DMS53 treated with DMSO at 0.1 percent for 48 hours (cell line): ENCODE data around the gene BTLA.
"Not testable (repeated sequence)": the region's sequence is repeated elsewhere in the genome, so short reads cannot be mapped to it uniquely, and the experiment has no call there.

Source experiments
- DNase-seq: peaks from one replicate; lab custom pipeline; 2025; ENCODE audit not compliant: unreplicated experiment; lab: John Stamatoyannopoulos, UW

Gene BTLA

GRCh38 chr3:112492124-112492523 lies 7.1 kb downstream of the BTLA start:
- no peak for DNase-seq

DNA sequence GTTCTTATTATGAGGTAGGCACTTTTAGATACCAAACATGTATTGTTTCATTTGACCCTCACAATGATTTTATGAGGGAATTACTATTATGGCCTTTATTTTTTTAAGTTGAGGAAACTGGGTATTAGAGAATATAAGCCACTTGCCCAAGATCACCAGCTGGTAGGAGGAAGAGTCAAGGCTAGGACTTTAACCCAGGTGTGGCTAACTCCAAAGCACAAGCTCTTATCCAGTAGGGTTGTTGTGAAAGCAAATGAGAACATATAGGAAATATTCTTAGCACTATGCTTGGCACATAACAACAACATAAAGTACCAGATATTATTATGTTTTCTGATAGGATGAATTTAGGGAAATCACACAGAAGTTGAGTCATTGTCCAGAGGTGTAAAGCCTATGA lies 7.9 kb downstream of the BTLA start:
- DNase-seq: no peak

DNA sequence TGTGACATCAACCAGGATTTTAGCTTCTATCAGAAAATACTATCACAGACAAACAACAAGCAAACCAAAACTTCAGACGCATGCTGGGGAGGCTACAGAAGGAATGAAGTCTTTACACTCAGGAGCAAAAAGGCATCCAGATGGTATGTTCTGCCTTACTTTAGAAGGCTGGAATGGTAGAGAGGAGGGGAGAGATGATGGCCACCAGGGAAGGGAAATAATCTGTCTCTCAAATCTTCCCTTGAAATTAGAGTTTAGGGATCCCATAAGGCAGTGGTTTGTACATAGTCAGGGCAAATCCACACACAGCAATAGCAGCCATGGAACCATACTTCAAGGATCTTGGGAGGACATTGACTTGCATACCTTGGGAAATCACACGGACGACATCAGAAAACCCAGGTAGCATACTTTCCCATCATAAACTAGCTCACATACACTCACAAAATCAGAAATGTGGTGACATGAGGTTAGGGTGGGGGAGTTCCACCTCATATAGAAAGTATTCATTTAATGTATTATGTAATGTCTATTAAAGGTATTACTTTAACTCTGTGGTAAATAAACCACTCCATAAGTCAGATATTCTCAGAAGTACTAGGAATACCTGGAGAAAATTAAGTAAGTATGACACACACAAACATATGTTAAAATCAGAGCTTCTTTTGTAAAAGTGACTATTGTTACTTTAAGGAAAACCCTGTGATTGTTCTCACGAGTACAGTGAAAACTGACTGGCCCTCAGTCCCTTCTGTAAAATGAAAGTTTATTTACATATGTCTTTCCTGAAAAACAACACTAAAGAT lies 9.4 kb downstream of the BTLA start:
- DNase-seq: no peak

DNA sequence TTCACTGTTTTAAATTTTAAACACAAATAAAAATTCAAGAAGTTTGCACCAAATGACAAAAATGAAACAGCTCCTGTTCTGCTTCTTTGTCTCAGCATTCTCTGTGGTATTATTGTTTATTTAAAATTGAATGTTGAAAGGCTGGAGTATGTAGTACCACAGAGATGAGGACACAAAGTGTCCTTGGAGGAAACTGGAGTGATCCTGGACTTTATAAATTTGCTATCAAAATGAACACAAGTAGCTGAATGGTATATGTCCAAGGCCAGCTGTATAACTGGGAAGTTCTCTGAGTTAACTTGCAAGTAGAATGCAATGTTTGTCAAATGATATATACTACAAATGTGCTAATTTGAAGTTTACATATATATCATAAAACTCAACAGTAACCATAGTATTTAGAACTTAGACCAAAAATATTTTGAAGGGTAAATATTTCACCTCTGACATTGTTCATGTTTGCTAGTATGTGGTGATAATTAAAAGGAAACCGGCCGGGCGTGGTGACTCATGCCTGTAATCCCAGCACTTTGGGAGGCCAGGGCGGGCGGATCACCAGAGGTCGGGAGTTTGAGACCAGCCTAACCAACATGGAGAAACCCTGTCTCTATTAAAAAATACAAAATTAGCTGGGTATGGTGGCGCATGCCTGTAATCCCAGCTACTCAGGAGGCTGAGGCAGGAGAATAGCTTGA lies 12.3 kb downstream of the BTLA start:
- no peak for DNase-seq

DNA sequence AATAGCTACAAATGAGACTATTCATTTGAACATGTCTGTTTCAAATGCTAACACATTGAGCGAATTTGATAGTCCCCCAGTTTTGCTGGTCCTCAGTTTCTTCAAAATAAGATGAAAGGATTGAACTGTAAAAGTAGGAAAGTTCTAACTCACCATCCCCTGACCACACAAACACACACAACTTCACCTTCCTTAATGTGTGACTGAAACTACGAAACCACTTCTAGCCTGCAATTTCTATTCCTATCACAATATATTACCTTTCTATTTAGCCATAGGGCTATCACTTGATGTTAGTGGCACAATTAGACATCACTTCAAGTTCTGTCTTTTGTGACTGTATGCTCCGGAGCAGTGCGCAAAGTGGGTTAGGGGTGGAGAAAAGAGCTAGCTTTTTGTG lies 14.9 kb downstream of the BTLA start:
- DNase-seq: no peak

DNA sequence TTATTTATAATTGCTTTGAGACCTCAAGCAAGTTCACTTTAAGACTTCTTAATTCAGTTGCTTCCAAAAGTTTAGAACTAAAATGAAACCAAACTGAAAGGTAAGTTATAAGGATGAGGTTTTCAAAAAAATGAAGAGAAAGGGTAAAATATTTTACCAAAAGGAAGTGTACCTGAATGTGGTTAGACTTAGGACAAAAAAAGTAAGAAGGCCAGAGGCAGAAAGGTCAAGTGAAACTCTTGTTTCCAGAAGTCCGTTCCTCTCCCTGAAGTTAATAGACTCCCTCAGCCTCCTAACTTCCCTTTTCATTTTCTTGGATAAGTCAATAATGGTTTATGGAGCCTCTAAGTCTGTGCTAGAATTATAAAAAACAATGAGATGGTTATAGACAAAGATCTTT lies 16.6 kb downstream of the BTLA start:
- no peak for DNase-seq

- no peak for DNase-seq
Measured at GRCh38 chr3:112481302-112481721, 18.0 kb downstream of the BTLA start.

GRCh38 chr3:112477891-112478290 lies 21.4 kb downstream of the BTLA start:
- no peak for DNase-seq

- DNase-seq: no peak
Measured at GRCh38 chr3:112476346-112476745, 22.9 kb downstream of the BTLA start.

DNA sequence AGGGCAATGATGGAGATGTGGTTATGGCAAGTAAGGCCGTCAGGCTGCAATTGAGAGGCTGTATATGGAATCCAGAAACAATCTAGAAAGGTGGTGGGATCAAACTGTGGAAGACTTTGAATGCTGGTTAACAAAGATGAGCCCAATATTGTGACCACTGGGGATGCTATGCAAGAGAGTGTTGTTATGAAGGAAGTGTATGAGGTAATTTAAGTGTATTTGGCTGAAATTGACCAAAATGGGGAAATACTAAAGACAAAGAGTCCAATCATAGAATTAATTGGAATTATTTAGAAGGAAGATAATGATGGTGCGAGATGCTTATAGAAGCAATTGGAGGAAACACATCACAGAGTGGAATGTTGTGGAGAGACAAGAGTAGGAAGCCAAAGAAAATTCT lies 24.5 kb downstream of the BTLA start:
- no peak for DNase-seq

- no peak for DNase-seq
Measured at GRCh38 chr3:112472691-112473090, 26.6 kb downstream of the BTLA start.

- DNase-seq: no peak
Measured at GRCh38 chr3:112471596-112472325, 27.5 kb downstream of the BTLA start.

DNA sequence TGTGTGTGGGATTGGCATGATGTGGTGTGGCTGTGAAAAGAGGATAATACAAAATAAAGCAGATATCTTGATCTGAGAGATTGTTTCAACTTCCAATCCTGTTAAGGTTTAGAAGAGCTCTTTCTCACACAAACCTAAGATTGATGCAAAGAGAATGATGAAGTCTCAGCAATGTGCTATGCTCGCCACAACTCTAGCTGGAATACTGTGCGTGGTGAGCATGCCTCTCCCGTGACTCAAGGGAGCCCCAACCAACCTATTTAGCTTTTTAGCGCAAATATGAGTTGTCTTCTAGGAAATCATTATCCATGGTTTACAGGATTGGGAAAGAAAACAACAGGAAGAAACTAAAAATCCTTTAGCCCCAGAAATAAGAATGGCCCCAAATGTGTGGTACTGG lies 28.5 kb downstream of the BTLA start:
- no peak for DNase-seq

GRCh38 chr3:112469671-112470070 lies 29.6 kb downstream of the BTLA start:
- DNase-seq: no peak

DNA sequence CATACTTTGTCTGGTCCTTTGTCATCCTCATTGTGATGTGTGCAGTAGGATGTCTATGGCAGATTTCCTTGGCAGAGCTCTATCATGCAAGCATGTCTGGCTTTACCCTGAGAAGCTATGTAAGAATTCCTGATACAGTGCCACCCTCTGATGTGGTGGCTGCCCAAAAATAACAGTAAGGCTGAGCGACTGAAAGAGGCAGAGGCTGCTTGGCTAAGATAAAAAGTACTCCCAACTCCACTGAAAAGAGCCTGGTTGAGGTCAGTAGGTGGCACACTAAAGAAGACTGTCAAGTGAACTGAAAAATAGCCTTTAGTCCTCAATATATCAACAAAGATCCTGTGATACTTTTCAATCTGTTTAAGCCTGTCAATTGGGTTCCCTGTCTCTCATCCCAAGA lies 31.7 kb downstream of the BTLA start:
- DNase-seq: no peak

DNA sequence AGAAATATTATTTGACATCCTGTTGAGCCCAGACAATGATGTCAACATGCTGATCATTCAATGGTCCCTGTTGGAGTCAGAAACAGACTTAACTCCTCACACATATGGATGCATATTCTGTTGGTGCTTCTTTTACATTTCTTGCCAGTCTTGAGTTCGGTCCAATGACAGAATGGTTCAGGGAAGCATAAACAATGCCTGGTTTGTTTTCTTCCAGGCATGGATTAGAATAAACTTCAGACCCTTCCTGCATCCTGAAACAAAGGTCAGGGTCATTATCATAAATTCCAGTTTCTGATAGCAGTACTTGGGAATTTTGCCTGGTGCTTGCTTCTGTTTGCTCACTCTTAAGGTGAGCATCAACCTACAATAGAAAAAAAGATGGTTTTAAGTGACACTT lies 33.3 kb downstream of the BTLA start:
- DNase-seq: no peak

GRCh38 chr3:112464264-112464663 lies 35.0 kb downstream of the BTLA start:
- DNase-seq: no peak

- no peak for DNase-seq
Measured at GRCh38 chr3:112463250-112463649, 36.0 kb downstream of the BTLA start.

DNA sequence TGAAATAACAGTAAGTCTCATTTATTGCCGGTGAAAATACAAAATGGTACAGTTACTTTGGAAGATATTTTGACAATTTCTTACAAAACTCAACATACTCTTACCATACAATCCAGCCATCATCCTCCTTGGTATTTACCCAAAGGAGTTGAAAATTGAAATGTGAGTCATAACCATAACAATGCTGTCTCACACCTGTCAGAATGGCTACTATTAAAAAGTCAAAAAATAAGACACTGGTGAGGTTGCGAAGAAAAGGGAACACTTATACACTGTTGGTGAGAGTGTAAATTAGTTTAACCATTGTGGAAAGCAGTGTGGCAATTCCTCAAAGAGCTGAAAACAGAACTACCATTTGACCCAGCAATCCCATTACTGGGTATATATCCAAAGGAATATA lies 37.5 kb downstream of the BTLA start:
- not testable (repeated sequence) for DNase-seq

DNA sequence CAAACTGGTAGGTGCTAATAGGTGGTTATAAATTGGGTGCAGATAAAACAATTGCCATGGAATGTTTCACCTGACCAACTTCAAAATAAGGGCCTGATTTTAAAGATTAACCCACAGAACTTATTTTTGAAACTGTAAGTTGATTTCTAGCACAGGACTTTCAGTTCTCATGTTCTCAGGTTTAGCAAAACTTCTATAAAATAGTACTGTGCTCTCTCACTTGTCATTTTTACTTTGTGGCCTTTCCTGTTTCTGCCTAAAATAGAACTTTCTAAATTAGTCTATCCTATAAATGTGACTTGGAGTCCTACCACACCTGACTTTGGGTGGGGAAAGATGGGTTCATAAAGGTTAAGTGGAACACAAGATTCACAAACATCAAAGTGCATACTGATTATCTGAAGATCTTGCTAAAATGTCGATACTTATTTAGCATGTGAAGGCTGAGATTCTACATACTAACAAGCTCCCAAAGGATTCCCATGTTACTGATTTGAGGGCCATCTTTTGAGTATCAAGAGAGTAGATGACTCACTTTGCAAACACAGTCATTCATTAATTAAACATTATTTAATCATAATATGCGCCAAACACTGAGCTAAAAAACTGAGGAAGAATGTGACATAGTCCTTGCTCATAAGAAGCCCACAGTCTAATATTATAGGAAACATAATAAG lies 38.6 kb downstream of the BTLA start:
- peak; percentile 0 for DNase-seq

- DNase-seq: no peak
Measured at GRCh38 chr3:112459750-112460149, 39.5 kb downstream of the BTLA start.
